ENCODE measurements around the gene CKB.
A peak's percentile ranks its signal among the peaks of the same experiment; 100 is the strongest.

Gene CKB

GRCh38 chr14:103537175-103537990, 14.8 kb upstream of the CKB start:
- DNase-seq, result no peak

- no peak for DNase-seq
These were observed 14.1 kb upstream of the CKB start for GRCh38 chr14:103536693-103537092.

- DNase-seq, result no peak
These were observed 13.4 kb upstream of the CKB start for GRCh38 chr14:103535891-103536565.

GRCh38 chr14:103535081-103535890, 12.7 kb upstream of the CKB start:
- DNase-seq, result no peak

GRCh38 chr14:103534576-103535061, 12.0 kb upstream of the CKB start:
- DNase-seq, result no peak

GRCh38 chr14:103533999-103534575, 11.5 kb upstream of the CKB start:
- DNase-seq, result no peak

GRCh38 chr14:103533137-103533998, 10.7 kb upstream of the CKB start:
- DNase-seq, result no peak

- DNase-seq, result no peak
These were observed 9.8 kb upstream of the CKB start for GRCh38 chr14:103532216-103533136.

- DNase-seq, result no peak
These were observed 9.0 kb upstream of the CKB start for GRCh38 chr14:103531421-103532215.

- DNase-seq, result no peak
These were observed 8.2 kb upstream of the CKB start for GRCh38 chr14:103530831-103531230.

GRCh38 chr14:103530390-103530789, 7.8 kb upstream of the CKB start:
- DNase-seq, result peak; percentile 44 to 52

GRCh38 chr14:103529383-103530365, 7.0 kb upstream of the CKB start:
- no peak for DNase-seq

- DNase-seq, result peak; percentile 84 to 85
These were observed 6.2 kb upstream of the CKB start, which contains the start of gene TRMT61A for GRCh38 chr14:103528587-103529382. TRMT61A (plus strand) TSS chr14:103529196; CDS start chr14:103529979, 783 bp downstream.

GRCh38 chr14:103528146-103528586, 5.5 kb upstream of the CKB start:
- DNase-seq, result no peak

- peak; percentile 44 to 58 for DNase-seq
These were observed 4.9 kb upstream of the CKB start for GRCh38 chr14:103527408-103528145.

GRCh38 chr14:103526914-103527248, 4.3 kb upstream of the CKB start:
- no peak for DNase-seq

Measured in activated T-cell treated with anti-CD3 and anti-CD28 coated beads, Interleukin-2, amount 50 U/mL, for 48 hours (primary cell).